Esophagus muscularis mucosa (tissue), 4 donors: ENCODE data around the gene GFRA1.

ENCODE experiments used
- CTCF ChIP-seq, 3 experiments: fragments of 200-600 bp in 2 of 3; fragments of 450-650 bp in 1 of 3; sonication (generic) in 2 of 3; IDR thresholded peaks; one replicate each; pipeline ENCODE4 v1.5.1; 2017 to 2019; ENCODE audit warnings: antibody characterized with exemption in 3 of 3, mild to moderate bottlenecking in 2 of 3, moderate library complexity in 1 of 3
- EP300 ChIP-seq: sonication (generic); formaldehyde crosslinking; IDR thresholded peaks from one replicate; pipeline ENCODE4 v1.6.1; 2017; ENCODE audit warnings: antibody characterized with exemption
- POLR2A ChIP-seq: fragments of 450-650 bp; IDR thresholded peaks from one replicate; pipeline ENCODE4 v1.6.1; 2017; ENCODE audit warnings: antibody characterized with exemption, moderate library complexity, mild to moderate bottlenecking, low read depth
- POLR2AphosphoS5 ChIP-seq, 2 donors: sonication (generic); formaldehyde crosslinking; IDR thresholded peaks; one replicate each; pipeline ENCODE4 v1.6.1; 2017; ENCODE audit warnings: antibody characterized with exemption in 2 of 2

- TF ChIP-seq POLR2A (no peak), EP300 (no peak), POLR2AphosphoS5 (IDR thresholded peaks at IDR 0.05) (no peak), CTCF (IDR thresholded peaks at IDR 0.05) (no peak)
Observed at GRCh38 chr10:116080553-116080952, 192.5 kb downstream of the GFRA1 start.
